ENCODE results near the gene DCDC1. TPM values are rescaled to one million over a fixed set of nuclear protein-coding genes. Genes with fewer than 3 reads are reported as not detected.

DCDC1 gene
- total and polyA plus RNA-seq, 9 of the 15 experiments (the other 6 are each of a cell fraction or from before 2014, with no cell fraction given) = 0.05 to 0.18 (median 0.08) TPM; not detected in 3

DNA sequence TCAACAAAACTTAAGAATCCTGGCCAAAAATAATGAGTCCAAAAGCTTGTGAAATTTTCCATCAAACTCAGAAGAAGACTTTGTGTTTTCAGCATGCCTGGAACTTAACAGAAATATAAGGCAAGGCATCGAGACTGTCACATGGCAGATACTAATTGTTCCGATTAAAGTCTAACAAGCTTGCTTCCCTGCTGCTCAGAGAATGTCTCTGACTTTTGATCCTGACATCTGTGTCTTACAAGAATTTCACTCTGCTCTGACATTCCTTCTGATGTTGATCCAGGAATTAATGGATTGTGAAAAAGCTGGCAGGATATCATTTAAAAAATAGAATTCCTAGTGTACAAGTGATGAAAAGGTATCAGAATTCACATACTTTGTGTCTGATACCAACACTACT lies 170.2 kb downstream of the DCDC1 start (continued):
- TF ChIP-seq PCBP1 (IDR thresholded peaks at IDR 0.05; ENCODE audit: low read depth, low read length, poor library complexity, severe bottlenecking) = no peak
- no peak for TF ChIP-seq DDX20 (tag; IDR thresholded peaks at IDR 0.05; ENCODE audit: low read depth)
- no peak for TF ChIP-seq ZNF217 (CRISPR knock-in tag; IDR thresholded peaks at IDR 0.05)
- no peak for TF ChIP-seq SRSF3 (IDR thresholded peaks at IDR 0.05; ENCODE audit: insufficient read depth, low read length)
- no peak for TF ChIP-seq ESRRA (IDR thresholded peaks at IDR 0.05; ENCODE audit: borderline replicate concordance, low read depth)

- no peak for FAIRE-seq
- no peak for TF ChIP-seq GTF3C2 (IDR thresholded peaks at IDR 0.05; ENCODE audit: borderline replicate concordance, extremely low read depth, insufficient read length)
- no peak for TF ChIP-seq ELK3 (CRISPR knock-in tag; IDR thresholded peaks at IDR 0.05)
- Histone ChIP-seq H3K9ac (ENCODE audit: insufficient read depth in 1 of 2, low read depth in 2 of 2, low read length in 2 of 2) (no peak overlapping the region), H2AFZ (ENCODE audit: low read depth, low read length) (no peak overlapping the region), H3K27ac (ENCODE audit: extremely low read depth, low read depth, low read length) (no peak overlapping the region), H3K36me3 (ENCODE audit: control insufficient read depth, insufficient read depth, low read length) (no peaks in the 10 kb centered on the region), H3K9me1 (ENCODE audit: control insufficient read depth, insufficient read depth, low read length) (no peaks in the 10 kb centered on the region), H3K4me1 (replicated peaks in 1 of 2; ENCODE audit: control insufficient read depth in 2 of 2, insufficient read depth in 2 of 2, low read length in 2 of 2) (no peaks in the 10 kb centered on the region), H3K4me2 (ENCODE audit: insufficient read depth, low read length) (no peak overlapping the region), H3K79me2 (ENCODE audit: control insufficient read depth, insufficient read depth, low read length) (no peaks in the 10 kb centered on the region), H4K20me1 (replicated peaks; ENCODE audit: control insufficient read depth, insufficient read depth, low read length) (no peaks in the 10 kb centered on the region), H3K27me3 (ENCODE audit: control insufficient read depth in 2 of 2, insufficient read depth in 2 of 2, low read length in 2 of 2) (no peaks in the 10 kb centered on the region), H3K4me3 (no peak overlapping the region), H3K9me3 (replicated peaks; ENCODE audit: control insufficient read depth, insufficient read depth, low read depth, low read length) (no peaks in the 10 kb centered on the region)
- no peak for DNase-seq (ENCODE audit: extremely low read depth in 1 of 4, low spot score in 3 of 4)
- 3% methylated on average over 7 of the region's 8 CpGs for WGBS (ENCODE audit: insufficient coverage, low coverage, missing lambda C conversion rate)
- ChIA-PET CTCF (ENCODE audit: low intra/inter-chr PET ratio) (no interaction called here), POLR2A (interaction anchor here (1.1 kb wide), 1 partner anchor 8 kb away, joined by 3 read pairs; no protein-coding TSS in a partner anchor)
- no TSS peak for BruUV-seq (replicated peaks)
- in situ Hi-C loops (cut with MboI) = no loop called here
- no peak for ATAC-seq
- intact Hi-C loops (cut with micrococcal nuclease) = no loop called here
These were observed 195.4 kb downstream of the DCDC1 start for GRCh38 chr11:31173926-31174680.

All from K562 (cell line).